Measurements from ENCODE around the gene ARSI. TPM values are rescaled to one million over a fixed set of nuclear protein-coding genes. Genes with fewer than 3 reads are reported as not detected.

ARSI gene
- total RNA-seq, 3 donors from 2014 or later, result 0.48 to 1.3 (median 0.98) TPM

DNA sequence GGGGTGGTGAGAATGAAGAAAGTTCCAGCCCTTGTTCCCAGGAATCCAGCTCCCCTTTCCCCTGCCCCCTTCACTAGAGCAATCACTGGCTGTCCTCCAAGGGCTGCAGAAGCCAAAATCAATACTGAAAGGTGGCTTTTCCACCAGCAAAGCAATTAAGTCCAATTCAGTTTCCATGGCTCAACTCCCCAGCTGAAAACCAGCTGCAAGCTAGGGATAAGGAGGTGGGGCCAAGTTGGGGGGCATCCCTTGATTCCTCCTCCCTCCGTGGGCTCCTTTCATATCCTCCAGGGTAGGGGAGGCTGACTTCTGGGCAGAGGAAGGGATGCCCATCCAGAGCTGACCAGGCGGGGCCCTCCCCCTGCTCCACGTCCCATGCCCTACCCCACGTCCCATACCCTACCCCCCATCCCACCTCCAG, 35.8 kb downstream of the ARSI start:
- Histone ChIP-seq H3K36me3 (no peaks in the 10 kb centered on the region), H3K4me3 (no peak overlapping the region), H3K9me3 (no peaks in the 10 kb centered on the region), H3K4me1 (peaks cover 0 to 10% of the 10 kb centered on the region in 2 donors), H3K27ac (no peak overlapping the region), H3K27me3 (no peaks in the 10 kb centered on the region)
- DNase-seq (ENCODE audit: low spot score in 2 of 2), result no peak
- TF ChIP-seq POLR2A (IDR thresholded peaks at IDR 0.05) (no peak), POLR2AphosphoS5 (IDR thresholded peaks at IDR 0.05) (no peak), CTCF (IDR thresholded peaks at IDR 0.05) (no peak)
- intact Hi-C loops (cut with DNase I; ENCODE audit: low total_unique reads), result no loop called here

GRCh38 chr5:150265870-150266383, 36.8 kb downstream of the ARSI start:
- TF ChIP-seq POLR2A (IDR thresholded peaks at IDR 0.05) (no peak), CTCF (IDR thresholded peaks at IDR 0.05) (no peak), POLR2AphosphoS5 (IDR thresholded peaks at IDR 0.05) (no peak)

DNA sequence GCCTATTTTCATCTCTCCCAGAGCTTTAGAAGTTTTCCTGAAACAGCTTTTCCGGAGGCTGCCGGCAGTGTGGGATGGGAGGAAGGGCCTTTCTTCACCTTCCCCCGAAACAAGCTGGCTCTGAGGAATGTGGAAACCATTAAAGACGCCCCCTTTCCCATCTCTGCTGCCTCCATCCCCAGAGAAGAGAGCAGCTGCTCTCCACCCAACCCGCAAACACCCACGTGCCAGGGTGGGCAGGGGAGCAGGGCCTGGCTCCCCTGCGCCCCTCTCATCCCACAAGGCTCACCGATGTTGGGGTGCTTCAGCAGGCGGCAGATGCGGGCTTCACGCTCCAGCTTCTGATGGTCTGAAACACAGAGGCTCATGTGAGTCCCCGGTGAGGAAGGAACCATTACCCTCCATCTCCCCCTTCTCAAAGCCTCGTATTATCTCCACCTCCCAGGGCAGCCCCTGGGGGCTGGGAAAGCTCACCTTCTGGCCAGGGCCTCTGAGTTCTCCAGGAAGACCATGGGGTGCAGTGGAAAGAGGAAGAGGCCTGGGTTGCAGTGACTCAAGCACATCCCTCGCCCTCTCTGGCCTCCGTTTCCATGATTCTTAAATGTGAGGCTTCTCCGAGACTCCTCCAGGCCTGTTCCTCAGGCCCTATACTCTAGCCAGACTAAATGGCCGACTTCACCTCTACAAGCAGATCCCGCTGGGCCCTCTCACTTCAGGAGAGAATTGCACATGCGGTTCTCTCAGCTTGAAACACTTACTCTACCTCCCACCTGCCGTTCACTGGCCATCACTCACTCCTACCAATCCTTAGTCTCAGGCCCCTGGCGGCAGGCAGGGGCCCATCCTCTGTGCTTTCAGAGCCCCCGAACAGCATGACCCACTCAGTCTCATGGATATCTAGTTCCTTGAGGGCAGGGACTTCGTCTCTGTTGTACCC, 37.8 kb downstream of the ARSI start:
- H3K4me3 ChIP-seq, result no peak overlapping the region
- H3K27me3 ChIP-seq, result no peaks in the 10 kb centered on the region
- H3K36me3 ChIP-seq, result no peaks in the 10 kb centered on the region
- intact Hi-C loops (cut with DNase I; ENCODE audit: low total_unique reads), result no loop called here
- H3K4me1 ChIP-seq, result peaks cover 0 to 10% of the 10 kb centered on the region in 2 donors
- DNase-seq (ENCODE audit: low spot score in 2 of 2), result no peak
- no peaks in the 10 kb centered on the region for H3K9me3 ChIP-seq
- H3K27ac ChIP-seq, result peak overlapping the region in 1 of 2 donors; percentile 59
- no peak for TF ChIP-seq CTCF (IDR thresholded peaks at IDR 0.05)
- no peak for TF ChIP-seq POLR2AphosphoS5 (IDR thresholded peaks at IDR 0.05)
- TF ChIP-seq POLR2A (IDR thresholded peaks at IDR 0.05), result no peak

More at GRCh38 chr5:150265870-150266383, 36.8 kb downstream of the ARSI start:
- H3K27me3 ChIP-seq, result no peaks in the 10 kb centered on the region
- no peaks in the 10 kb centered on the region for H3K9me3 ChIP-seq
- H3K27ac ChIP-seq, result no peak overlapping the region
- no peak overlapping the region for H3K4me3 ChIP-seq
- intact Hi-C loops (cut with DNase I; ENCODE audit: low total_unique reads), result no loop called here
- H3K36me3 ChIP-seq, result no peaks in the 10 kb centered on the region
- DNase-seq (ENCODE audit: low spot score in 2 of 2), result no peak
- peaks cover 0 to 10% of the 10 kb centered on the region in 2 donors for H3K4me1 ChIP-seq

DNA sequence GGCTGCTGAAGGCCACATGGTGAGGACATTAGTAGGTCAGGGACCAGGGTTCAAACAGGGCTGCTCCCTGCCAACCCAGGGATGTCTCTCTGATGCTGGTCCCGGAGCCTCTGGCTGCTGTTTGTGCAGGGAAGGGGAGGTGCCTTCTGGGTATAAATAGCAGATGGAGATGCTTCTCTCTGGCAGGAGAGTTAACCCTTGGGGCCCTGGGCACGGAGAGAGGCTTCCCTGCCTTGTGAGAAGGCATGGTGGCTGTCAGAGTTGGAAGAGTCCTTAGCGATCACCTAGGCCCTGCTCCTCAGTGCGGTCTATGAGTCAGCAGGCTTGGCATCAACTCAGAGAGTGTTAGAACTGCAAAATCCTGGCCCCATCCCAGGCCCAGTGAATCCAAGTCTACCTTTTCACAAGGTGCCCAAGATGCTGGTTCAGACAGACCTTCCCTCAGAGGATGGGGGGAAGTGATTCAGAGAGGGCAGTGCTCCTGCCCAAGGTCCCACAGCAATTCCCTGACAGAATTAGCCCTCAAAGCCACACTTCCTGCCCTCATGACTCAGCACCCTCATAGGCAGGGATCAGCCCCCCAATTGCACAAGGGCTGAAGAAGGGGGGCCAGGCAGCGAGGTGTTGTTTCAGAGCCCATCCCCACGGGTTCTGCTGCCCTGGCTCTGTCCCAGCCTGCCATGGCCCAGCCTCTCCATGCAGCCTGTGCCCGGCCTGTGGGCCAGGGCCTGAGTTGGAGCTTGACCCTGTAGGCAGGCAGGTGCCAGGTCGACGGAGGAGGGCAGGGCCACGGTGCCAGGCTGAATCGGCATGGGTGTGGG, 38.7 kb downstream of the ARSI start:
- intact Hi-C loops (cut with DNase I; ENCODE audit: low total_unique reads), result no loop called here
- peak; percentile 72 to 76 for DNase-seq (ENCODE audit: low spot score in 2 of 2)
- TF ChIP-seq CTCF (IDR thresholded peaks at IDR 0.05), result no peak
- TF ChIP-seq POLR2A (IDR thresholded peaks at IDR 0.05), result no peak
- TF ChIP-seq POLR2AphosphoS5 (IDR thresholded peaks at IDR 0.05), result no peak
- Histone ChIP-seq H3K4me3 (no peak overlapping the region), H3K27ac (peak overlapping the region; percentile 41 to 59), H3K4me1 (peaks cover 0 to 10% of the 10 kb centered on the region in 2 donors), H3K9me3 (no peaks in the 10 kb centered on the region), H3K27me3 (no peaks in the 10 kb centered on the region), H3K36me3 (no peaks in the 10 kb centered on the region)
